Neural cell (in vitro differentiated cells): ENCODE results near the gene FCRL3.

ENCODE experiments used
- CTCF ChIP-seq: fragments of 450-650 bp; IDR thresholded peaks from 2 replicates; pipeline ENCODE4 v1.5.1; 2014; ENCODE audit warnings: antibody characterized with exemption, mild to moderate bottlenecking, moderate library complexity; ENCODE audit not compliant: poor library complexity, severe bottlenecking
- EP300 ChIP-seq: fragments of 450-650 bp; conservative IDR thresholded peaks from 2 replicates; pipeline ENCODE4 v1.6.1; 2014; ENCODE audit warnings: antibody characterized with exemption, mild to moderate bottlenecking, moderate library complexity; ENCODE audit not compliant: poor library complexity, severe bottlenecking
- EZH2 ChIP-seq: fragments of 200-600, 300-800 bp; shearing (Covaris generic), sonication (generic); IDR thresholded peaks from 2 replicates; pipeline ENCODE4 v1.6.1; 2014; ENCODE audit warnings: antibody characterized with exemption, low read length, borderline replicate concordance, mild to moderate bottlenecking; ENCODE audit not compliant: insufficient read depth, poor library complexity, severe bottlenecking
- MXI1 ChIP-seq: fragments of 450-650 bp; conservative IDR thresholded peaks from 2 replicates; pipeline ENCODE4 v1.6.1; 2014; ENCODE audit warnings: antibody characterized with exemption, mild to moderate bottlenecking; ENCODE audit not compliant: poor library complexity, severe bottlenecking
- POLR2AphosphoS5 ChIP-seq: IDR thresholded peaks from 2 replicates; pipeline ENCODE4 v1.6.1; 2012
- RAD21 ChIP-seq: fragments of 450-650 bp; conservative IDR thresholded peaks from 2 replicates; pipeline ENCODE4 v1.6.1; 2014; ENCODE audit warnings: antibody characterized with exemption, mild to moderate bottlenecking, moderate library complexity
- REST ChIP-seq: IDR thresholded peaks from 2 replicates; pipeline ENCODE4 v1.6.1; 2012; ENCODE audit warnings: borderline replicate concordance
- SMC3 ChIP-seq: fragments of 450-650 bp; conservative IDR thresholded peaks from 2 replicates; pipeline ENCODE4 v1.6.1; 2014; ENCODE audit warnings: antibody characterized with exemption, mild to moderate bottlenecking, moderate library complexity; ENCODE audit not compliant: poor library complexity
- TAF1 ChIP-seq: IDR thresholded peaks from 2 replicates; pipeline ENCODE4 v1.6.1; 2012; ENCODE audit warnings: low read depth

GRCh38 chr1:157628773-157629172, 71.8 kb downstream of the FCRL3 start:
- TF ChIP-seq REST (no peak), POLR2AphosphoS5 (no peak), CTCF (no peak), EZH2 (no peak), EP300 (no peak), MXI1 (no peak), TAF1 (no peak), RAD21 (no peak), SMC3 (no peak)
